Measurements from ENCODE around the gene MED8.

The MED8 gene

GRCh38 chr1:43358121-43358745 is 31.4 kb downstream of the MED8 start:
- no peak for DNase-seq

- no peak for DNase-seq
Measured at GRCh38 chr1:43357251-43357650, 32.3 kb downstream of the MED8 start.

GRCh38 chr1:43354936-43355335 is 34.7 kb downstream of the MED8 start:
- DNase-seq: no peak

- no peak for DNase-seq
Measured at GRCh38 chr1:43354471-43354870, 35.1 kb downstream of the MED8 start.

GRCh38 chr1:43352881-43353280 is 36.7 kb downstream of the MED8 start:
- DNase-seq: no peak

- no peak for DNase-seq
Measured at GRCh38 chr1:43352351-43352705, 37.3 kb downstream of the MED8 start.

- no peak for DNase-seq
Measured at GRCh38 chr1:43351421-43352350, 37.9 kb downstream of the MED8 start.

- no peak for DNase-seq
Measured at GRCh38 chr1:43350976-43351375, 38.6 kb downstream of the MED8 start.

- DNase-seq: no peak
Measured at GRCh38 chr1:43349594-43350306, 39.9 kb downstream of the MED8 start.

GRCh38 chr1:43348809-43349593 is 40.6 kb downstream of the MED8 start:
- DNase-seq: peak in 1 of 2 donors; percentile 53

GRCh38 chr1:43348343-43348808 is 41.2 kb downstream of the MED8 start:
- DNase-seq: no peak

- no peak for DNase-seq
Measured at GRCh38 chr1:43346636-43347035, 43.0 kb downstream of the MED8 start.

- DNase-seq: no peak
Measured at GRCh38 chr1:43345120-43345519, 44.5 kb downstream of the MED8 start.

- no peak for DNase-seq
Measured at GRCh38 chr1:43344267-43344850, 45.2 kb downstream of the MED8 start.

GRCh38 chr1:43340559-43340958 is 49.0 kb downstream of the MED8 start:
- DNase-seq: no peak

GRCh38 chr1:43339584-43340232 is 49.9 kb downstream of the MED8 start:
- DNase-seq: no peak

- no peak for DNase-seq
Measured at GRCh38 chr1:43338001-43338400, 51.6 kb downstream of the MED8 start.

- no peak for DNase-seq
Measured at GRCh38 chr1:43337588-43337987, 52.0 kb downstream of the MED8 start, which contains the start of gene MPL. Gene MPL (plus strand): TSS chr1:43337818. CDS start chr1:43337849, 31 bp downstream.

GRCh38 chr1:43334453-43335205 is 55.0 kb downstream of the MED8 start:
- no peak for DNase-seq
